ENCODE results near the gene ZNF263.

DNA sequence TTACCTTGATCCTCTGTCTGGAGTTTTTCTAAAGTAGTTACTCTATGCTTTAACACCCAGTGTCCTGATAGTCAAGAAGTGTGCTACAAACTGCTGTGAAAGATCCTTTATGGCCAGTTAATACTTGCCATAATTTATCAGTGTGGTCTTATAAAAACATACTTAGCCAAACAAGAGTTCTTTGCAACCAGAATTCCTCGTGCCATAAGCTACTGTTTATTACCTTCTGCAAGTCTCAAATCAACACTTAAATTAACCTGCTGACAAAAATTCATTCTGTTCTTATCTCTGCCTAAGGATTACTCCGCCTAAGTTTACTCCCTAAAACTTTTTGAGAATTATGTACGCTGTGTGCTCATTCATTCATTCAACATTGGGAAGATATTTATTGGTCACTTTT, 44.8 kb downstream of the ZNF263 start:
- TF ChIP-seq, protein P1, sequence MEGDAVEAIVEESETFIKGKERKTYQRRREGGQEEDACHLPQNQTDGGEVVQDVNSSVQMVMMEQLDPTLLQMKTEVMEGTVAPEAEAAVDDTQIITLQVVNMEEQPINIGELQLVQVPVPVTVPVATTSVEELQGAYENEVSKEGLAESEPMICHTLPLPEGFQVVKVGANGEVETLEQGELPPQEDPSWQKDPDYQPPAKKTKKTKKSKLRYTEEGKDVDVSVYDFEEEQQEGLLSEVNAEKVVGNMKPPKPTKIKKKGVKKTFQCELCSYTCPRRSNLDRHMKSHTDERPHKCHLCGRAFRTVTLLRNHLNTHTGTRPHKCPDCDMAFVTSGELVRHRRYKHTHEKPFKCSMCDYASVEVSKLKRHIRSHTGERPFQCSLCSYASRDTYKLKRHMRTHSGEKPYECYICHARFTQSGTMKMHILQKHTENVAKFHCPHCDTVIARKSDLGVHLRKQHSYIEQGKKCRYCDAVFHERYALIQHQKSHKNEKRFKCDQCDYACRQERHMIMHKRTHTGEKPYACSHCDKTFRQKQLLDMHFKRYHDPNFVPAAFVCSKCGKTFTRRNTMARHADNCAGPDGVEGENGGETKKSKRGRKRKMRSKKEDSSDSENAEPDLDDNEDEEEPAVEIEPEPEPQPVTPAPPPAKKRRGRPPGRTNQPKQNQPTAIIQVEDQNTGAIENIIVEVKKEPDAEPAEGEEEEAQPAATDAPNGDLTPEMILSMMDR (IDR thresholded peaks at IDR 0.05; ENCODE audit: borderline replicate concordance, extremely low read depth, low read length, poor library complexity, severe bottlenecking): no peak
- TF ChIP-seq EZH2 (IDR thresholded peaks at IDR 0.05; ENCODE audit: borderline replicate concordance, low read depth, low read length, severe bottlenecking): no peak
